ENCODE data around the gene CZIB.

GRCh38 chr1:53172426-53173128 is 47.9 kb downstream of the CZIB start:
- TF ChIP-seq, protein P1, sequence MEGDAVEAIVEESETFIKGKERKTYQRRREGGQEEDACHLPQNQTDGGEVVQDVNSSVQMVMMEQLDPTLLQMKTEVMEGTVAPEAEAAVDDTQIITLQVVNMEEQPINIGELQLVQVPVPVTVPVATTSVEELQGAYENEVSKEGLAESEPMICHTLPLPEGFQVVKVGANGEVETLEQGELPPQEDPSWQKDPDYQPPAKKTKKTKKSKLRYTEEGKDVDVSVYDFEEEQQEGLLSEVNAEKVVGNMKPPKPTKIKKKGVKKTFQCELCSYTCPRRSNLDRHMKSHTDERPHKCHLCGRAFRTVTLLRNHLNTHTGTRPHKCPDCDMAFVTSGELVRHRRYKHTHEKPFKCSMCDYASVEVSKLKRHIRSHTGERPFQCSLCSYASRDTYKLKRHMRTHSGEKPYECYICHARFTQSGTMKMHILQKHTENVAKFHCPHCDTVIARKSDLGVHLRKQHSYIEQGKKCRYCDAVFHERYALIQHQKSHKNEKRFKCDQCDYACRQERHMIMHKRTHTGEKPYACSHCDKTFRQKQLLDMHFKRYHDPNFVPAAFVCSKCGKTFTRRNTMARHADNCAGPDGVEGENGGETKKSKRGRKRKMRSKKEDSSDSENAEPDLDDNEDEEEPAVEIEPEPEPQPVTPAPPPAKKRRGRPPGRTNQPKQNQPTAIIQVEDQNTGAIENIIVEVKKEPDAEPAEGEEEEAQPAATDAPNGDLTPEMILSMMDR (IDR thresholded peaks at IDR 0.05), result peak; percentile 61
- TF ChIP-seq TCF7L2 (IDR thresholded peaks at IDR 0.05; ENCODE audit: low read depth, low read length) (no peak), POLR2AphosphoS5 (IDR thresholded peaks at IDR 0.05; ENCODE audit: low read depth, low read length) (no peak), SIN3A (IDR thresholded peaks at IDR 0.05; ENCODE audit: borderline replicate concordance, insufficient read depth, low read depth, low read length) (no peak)
- TF ChIP-seq, protein P2, sequence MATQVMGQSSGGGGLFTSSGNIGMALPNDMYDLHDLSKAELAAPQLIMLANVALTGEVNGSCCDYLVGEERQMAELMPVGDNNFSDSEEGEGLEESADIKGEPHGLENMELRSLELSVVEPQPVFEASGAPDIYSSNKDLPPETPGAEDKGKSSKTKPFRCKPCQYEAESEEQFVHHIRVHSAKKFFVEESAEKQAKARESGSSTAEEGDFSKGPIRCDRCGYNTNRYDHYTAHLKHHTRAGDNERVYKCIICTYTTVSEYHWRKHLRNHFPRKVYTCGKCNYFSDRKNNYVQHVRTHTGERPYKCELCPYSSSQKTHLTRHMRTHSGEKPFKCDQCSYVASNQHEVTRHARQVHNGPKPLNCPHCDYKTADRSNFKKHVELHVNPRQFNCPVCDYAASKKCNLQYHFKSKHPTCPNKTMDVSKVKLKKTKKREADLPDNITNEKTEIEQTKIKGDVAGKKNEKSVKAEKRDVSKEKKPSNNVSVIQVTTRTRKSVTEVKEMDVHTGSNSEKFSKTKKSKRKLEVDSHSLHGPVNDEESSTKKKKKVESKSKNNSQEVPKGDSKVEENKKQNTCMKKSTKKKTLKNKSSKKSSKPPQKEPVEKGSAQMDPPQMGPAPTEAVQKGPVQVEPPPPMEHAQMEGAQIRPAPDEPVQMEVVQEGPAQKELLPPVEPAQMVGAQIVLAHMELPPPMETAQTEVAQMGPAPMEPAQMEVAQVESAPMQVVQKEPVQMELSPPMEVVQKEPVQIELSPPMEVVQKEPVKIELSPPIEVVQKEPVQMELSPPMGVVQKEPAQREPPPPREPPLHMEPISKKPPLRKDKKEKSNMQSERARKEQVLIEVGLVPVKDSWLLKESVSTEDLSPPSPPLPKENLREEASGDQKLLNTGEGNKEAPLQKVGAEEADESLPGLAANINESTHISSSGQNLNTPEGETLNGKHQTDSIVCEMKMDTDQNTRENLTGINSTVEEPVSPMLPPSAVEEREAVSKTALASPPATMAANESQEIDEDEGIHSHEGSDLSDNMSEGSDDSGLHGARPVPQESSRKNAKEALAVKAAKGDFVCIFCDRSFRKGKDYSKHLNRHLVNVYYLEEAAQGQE (IDR thresholded peaks at IDR 0.05; ENCODE audit: insufficient read depth in 1 of 2, low read depth in 2 of 2, low read length in 1 of 2), result no peak
